PC-3 (cell line): ENCODE results near the gene MYOF.

Experiments used
- CTCF ChIP-seq: fragments of 300-600 bp; sonication (generic); conservative IDR thresholded peaks from 2 replicates; pipeline ENCODE4 v1.5.1; 2017; ENCODE audit warnings: antibody characterized with exemption, low read depth, mild to moderate bottlenecking, low read length
- EZH2 ChIP-seq: fragments of 300-600 bp; sonication (generic); IDR thresholded peaks from one replicate; pipeline ENCODE4 v1.6.1; 2017; ENCODE audit warnings: antibody characterized with exemption, mild to moderate bottlenecking, low read length; ENCODE audit not compliant: unreplicated experiment

GRCh38 chr10:93268021-93268420 is 214.1 kb downstream of the MYOF start:
- no peak for TF ChIP-seq CTCF
- no peak for TF ChIP-seq EZH2
